ENCODE results near the gene SPATS2L. TPM values are rescaled to one million over a fixed set of nuclear protein-coding genes. Genes with fewer than 3 reads are reported as not detected.

Gene SPATS2L
- total and polyA plus RNA-seq, 2 experiments from 2014 or later: 118 to 154 TPM

DNA sequence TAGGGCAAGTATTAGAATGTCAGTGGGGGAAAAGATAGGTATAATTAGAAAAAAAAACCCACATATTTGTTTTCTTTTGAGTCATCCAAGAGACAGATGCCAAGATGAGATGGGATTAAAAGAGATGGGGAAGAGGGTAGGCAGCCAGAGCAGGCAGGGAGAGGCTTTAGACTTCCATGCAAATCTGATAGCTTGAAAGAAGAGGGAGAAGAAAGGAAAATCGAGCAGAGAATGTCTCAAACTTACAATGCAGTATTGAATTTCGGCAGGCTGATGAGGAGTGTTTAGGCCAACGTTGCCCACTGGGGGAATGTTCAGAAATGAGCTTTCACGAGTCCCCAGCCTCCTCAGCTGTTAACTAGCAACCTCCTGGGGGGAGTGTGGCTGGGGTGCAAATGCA is 91.3 kb downstream of the SPATS2L start:
- Histone ChIP-seq H3K4me2 (no peak overlapping the region), H3K27ac (ENCODE audit: low read depth) (no peak overlapping the region)
- H3K4me3 Mint-ChIP-seq: no peak overlapping the region

GRCh38 chr2:200399046-200399445 is 92.6 kb downstream of the SPATS2L start:
- H3K9me2 ChIP-seq (ENCODE audit: insufficient read depth): no peaks in the 10 kb centered on the region
- peaks cover 17% of the 10 kb centered on the region for H3K4me1 ChIP-seq (ENCODE audit: insufficient read depth)
- no peak overlapping the region for H3K4me2 ChIP-seq
- H3F3A ChIP-seq (replicated peaks; ENCODE audit: low read depth): no peaks in the 10 kb centered on the region
- Mint-ChIP-seq H3K4me1 (peaks cover 29% of the 10 kb centered on the region), H3K27ac (no peak overlapping the region), H3K9me3 (no peaks in the 10 kb centered on the region), H3K36me3 (ENCODE audit: low read depth) (peaks cover 42% of the 10 kb centered on the region), H3K27me3 (ENCODE audit: insufficient read depth, low read depth, poor library complexity) (no peaks in the 10 kb centered on the region), H3K4me3 (no peak overlapping the region)
- no peaks in the 10 kb centered on the region for H3K36me3 ChIP-seq (ENCODE audit: insufficient read depth)
- no peak overlapping the region for H3K4me3 ChIP-seq
- peaks cover 35% of the 10 kb centered on the region for H3K79me2 ChIP-seq (replicated peaks; ENCODE audit: insufficient read depth)
- ATAC-seq: no peak
- no peak for DNase-seq (ENCODE audit: low spot score)
- no peak for TF ChIP-seq STAT1 (IDR thresholded peaks at IDR 0.05; ENCODE audit: unreplicated experiment)
- TF ChIP-seq, protein P1, sequence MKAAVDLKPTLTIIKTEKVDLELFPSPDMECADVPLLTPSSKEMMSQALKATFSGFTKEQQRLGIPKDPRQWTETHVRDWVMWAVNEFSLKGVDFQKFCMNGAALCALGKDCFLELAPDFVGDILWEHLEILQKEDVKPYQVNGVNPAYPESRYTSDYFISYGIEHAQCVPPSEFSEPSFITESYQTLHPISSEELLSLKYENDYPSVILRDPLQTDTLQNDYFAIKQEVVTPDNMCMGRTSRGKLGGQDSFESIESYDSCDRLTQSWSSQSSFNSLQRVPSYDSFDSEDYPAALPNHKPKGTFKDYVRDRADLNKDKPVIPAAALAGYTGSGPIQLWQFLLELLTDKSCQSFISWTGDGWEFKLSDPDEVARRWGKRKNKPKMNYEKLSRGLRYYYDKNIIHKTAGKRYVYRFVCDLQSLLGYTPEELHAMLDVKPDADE (IDR thresholded peaks at IDR 0.05): no peak
- TF ChIP-seq JUNB (IDR thresholded peaks at IDR 0.05; ENCODE audit: unreplicated experiment): no peak
- TF ChIP-seq, protein P2, sequence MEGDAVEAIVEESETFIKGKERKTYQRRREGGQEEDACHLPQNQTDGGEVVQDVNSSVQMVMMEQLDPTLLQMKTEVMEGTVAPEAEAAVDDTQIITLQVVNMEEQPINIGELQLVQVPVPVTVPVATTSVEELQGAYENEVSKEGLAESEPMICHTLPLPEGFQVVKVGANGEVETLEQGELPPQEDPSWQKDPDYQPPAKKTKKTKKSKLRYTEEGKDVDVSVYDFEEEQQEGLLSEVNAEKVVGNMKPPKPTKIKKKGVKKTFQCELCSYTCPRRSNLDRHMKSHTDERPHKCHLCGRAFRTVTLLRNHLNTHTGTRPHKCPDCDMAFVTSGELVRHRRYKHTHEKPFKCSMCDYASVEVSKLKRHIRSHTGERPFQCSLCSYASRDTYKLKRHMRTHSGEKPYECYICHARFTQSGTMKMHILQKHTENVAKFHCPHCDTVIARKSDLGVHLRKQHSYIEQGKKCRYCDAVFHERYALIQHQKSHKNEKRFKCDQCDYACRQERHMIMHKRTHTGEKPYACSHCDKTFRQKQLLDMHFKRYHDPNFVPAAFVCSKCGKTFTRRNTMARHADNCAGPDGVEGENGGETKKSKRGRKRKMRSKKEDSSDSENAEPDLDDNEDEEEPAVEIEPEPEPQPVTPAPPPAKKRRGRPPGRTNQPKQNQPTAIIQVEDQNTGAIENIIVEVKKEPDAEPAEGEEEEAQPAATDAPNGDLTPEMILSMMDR (conservative IDR thresholded peaks at IDR 0.05; ENCODE audit: low read depth in 2 of 2): no peak
- no peak for TF ChIP-seq ZNF114 (CRISPR knock-in tag; IDR thresholded peaks at IDR 0.05)
- no peak for TF ChIP-seq EZH2phosphoT487 (IDR thresholded peaks at IDR 0.05; ENCODE audit: unreplicated experiment)
- no peak for TF ChIP-seq POLR2AphosphoS5 (IDR thresholded peaks at IDR 0.05; ENCODE audit: low read depth)
- TF ChIP-seq ZNF331 (CRISPR knock-in tag; IDR thresholded peaks at IDR 0.05; ENCODE audit: low read depth): no peak
- H2AFZ ChIP-seq: no peak overlapping the region
- no peak overlapping the region for H3K27ac ChIP-seq (ENCODE audit: low read depth)
- no peaks in the 10 kb centered on the region for H3K27me3 ChIP-seq (ENCODE audit: insufficient read depth)
- H4K20me1 ChIP-seq (replicated peaks; ENCODE audit: insufficient read depth): no peaks in the 10 kb centered on the region

More for the DNA sequence above, 91.3 kb downstream of the SPATS2L start:
- peak overlapping the region; percentile 16; the same call in 1 of the 2 replicates for H3K27ac Mint-ChIP-seq
- no peaks in the 10 kb centered on the region for H3F3A ChIP-seq (replicated peaks; ENCODE audit: low read depth)
- H3K27me3 ChIP-seq (ENCODE audit: insufficient read depth): no peaks in the 10 kb centered on the region
- ATAC-seq: no peak; the same call in 2 of the 3 replicates
- no peaks in the 10 kb centered on the region for H3K9me3 Mint-ChIP-seq
- H2AFZ ChIP-seq: no peak overlapping the region
- no peaks in the 10 kb centered on the region for H4K20me1 ChIP-seq (replicated peaks; ENCODE audit: insufficient read depth)
- no peaks in the 10 kb centered on the region for H3K36me3 ChIP-seq (ENCODE audit: insufficient read depth)
- H3K4me1 Mint-ChIP-seq: peaks cover 31% of the 10 kb centered on the region
- H3K79me2 ChIP-seq (replicated peaks; ENCODE audit: insufficient read depth): peaks cover 38% of the 10 kb centered on the region
- peaks cover 15% of the 10 kb centered on the region for H3K4me1 ChIP-seq (ENCODE audit: insufficient read depth)
- peaks cover 41% of the 10 kb centered on the region for H3K36me3 Mint-ChIP-seq (ENCODE audit: low read depth)
- no peaks in the 10 kb centered on the region for H3K27me3 Mint-ChIP-seq (ENCODE audit: insufficient read depth, low read depth, poor library complexity)
- DNase-seq (ENCODE audit: low spot score): peak; percentile 30
- no peak for TF ChIP-seq POLR2AphosphoS5 (IDR thresholded peaks at IDR 0.05; ENCODE audit: low read depth)
- TF ChIP-seq, protein P2 (conservative IDR thresholded peaks at IDR 0.05; ENCODE audit: low read depth in 2 of 2): 0 out of 4 replicates have a peak, but pooled peaks of 1 of the 2 experiments have one; percentile 4
- TF ChIP-seq JUNB (IDR thresholded peaks at IDR 0.05; ENCODE audit: unreplicated experiment): no peak
- no peak for TF ChIP-seq ZNF114 (CRISPR knock-in tag; IDR thresholded peaks at IDR 0.05)
- H3K4me3 ChIP-seq: no peak overlapping the region
- H3K9me2 ChIP-seq (ENCODE audit: insufficient read depth): no peaks in the 10 kb centered on the region

Measured in GM23338 (cell line).